Endodermal cell (in vitro differentiated cells): ENCODE results near the gene PCSK2. TPM values are rescaled to one million over a fixed set of nuclear protein-coding genes. Genes with fewer than 3 reads are reported as not detected.

Experiments used
- DNase-seq: peaks from one replicate; pipeline ENCODE4 v3.0.0-alpha.2; 2017
- H3K27ac ChIP-seq: 2 replicates; pipeline ENCODE4 v1.5.1; 2013; ENCODE audit warnings: mild to moderate bottlenecking, low read depth, low read length, moderate library complexity
- H3K27me3 ChIP-seq: 2 replicates; pipeline ENCODE4 v1.6.1; 2013; ENCODE audit warnings: mild to moderate bottlenecking, low read length, moderate library complexity; ENCODE audit not compliant: insufficient read depth, control insufficient read depth, poor library complexity, severe bottlenecking
- H3K36me3 ChIP-seq: 2 replicates; pipeline ENCODE4 v1.7.0; 2013; ENCODE audit warnings: mild to moderate bottlenecking, low read length, moderate library complexity; ENCODE audit not compliant: control insufficient read depth, insufficient read depth
- H3K4me1 ChIP-seq: one replicate; pipeline ENCODE4 v1.7.0; 2013; ENCODE audit warnings: low read length; ENCODE audit not compliant: control insufficient read depth, insufficient read depth
- H3K4me3 ChIP-seq: 2 replicates; pipeline ENCODE4 v1.5.1; 2013; ENCODE audit warnings: mild to moderate bottlenecking, low read length, moderate library complexity
- H3K9ac ChIP-seq: 2 replicates; pipeline ENCODE4 v1.6.1; 2013; ENCODE audit warnings: mild to moderate bottlenecking, low read length, moderate library complexity; ENCODE audit not compliant: poor library complexity, severe bottlenecking; ENCODE audit errors: extremely low read depth
- H3K9me3 ChIP-seq: 2 replicates; pipeline ENCODE4 v1.6.1; 2013; ENCODE audit warnings: mild to moderate bottlenecking, low read length, moderate library complexity; ENCODE audit not compliant: control insufficient read depth
- H3K27ac Mint-ChIP-seq: 2 replicates; pipeline ENCODE4 v1.8.0; 2020; ENCODE audit warnings: mixed read lengths
- H3K27me3 Mint-ChIP-seq: 2 replicates; pipeline ENCODE4 v1.8.0; 2021; ENCODE audit warnings: mild to moderate bottlenecking, mixed read lengths; ENCODE audit not compliant: insufficient read depth
- H3K36me3 Mint-ChIP-seq: 2 replicates; pipeline ENCODE4 v1.8.0; 2020; ENCODE audit warnings: low read depth, mixed read lengths
- H3K4me1 Mint-ChIP-seq: 2 replicates; pipeline ENCODE4 v1.8.0; 2020; ENCODE audit warnings: mixed read lengths
- H3K4me3 Mint-ChIP-seq: 2 replicates; pipeline ENCODE4 v1.8.0; 2020; ENCODE audit warnings: mild to moderate bottlenecking, moderate library complexity, mixed read lengths
- H3K9me3 Mint-ChIP-seq: 2 replicates; pipeline ENCODE4 v1.8.0; 2020; ENCODE audit warnings: mild to moderate bottlenecking, mixed read lengths
- WGBS, 2 experiments: methylation state at CpG; one replicate each; pipeline versions ENCODE4 v1.1.5 to v1.1.7; 2013; ENCODE audit warnings: missing lambda C conversion rate in 2 of 2, mixed read lengths in 1 of 2; ENCODE audit not compliant: insufficient coverage in 1 of 2, insufficient read length in 1 of 2; 5-methylcytosine and 5-hydroxymethylcytosine counted together
- total RNA-seq, 2 donors: library from RNA; stranded (reverse); fragmentation: NEBNext Ultra II Directional in 1 of 2; extraction: Animal tissue kit (Norgen Biotek cat#: 25700) in 1 of 2; gene quantifications; 2 replicates in 1 of 2; 3 replicates in 1 of 2; pipeline ENCODE4 v1.2.1, GENCODE V29; 2021
- TF ChIP-seq, protein P1 (sequence below): fragments of 200-600 bp; sonication (generic); conservative IDR thresholded peaks from 2 replicates; pipeline ENCODE4 v1.5.0; 2021; ENCODE audit warnings: antibody characterized with exemption, mild to moderate bottlenecking

PCSK2 gene
- total RNA-seq, 2 donors from 2014 or later: 3.0 to 4.8 TPM

DNA sequence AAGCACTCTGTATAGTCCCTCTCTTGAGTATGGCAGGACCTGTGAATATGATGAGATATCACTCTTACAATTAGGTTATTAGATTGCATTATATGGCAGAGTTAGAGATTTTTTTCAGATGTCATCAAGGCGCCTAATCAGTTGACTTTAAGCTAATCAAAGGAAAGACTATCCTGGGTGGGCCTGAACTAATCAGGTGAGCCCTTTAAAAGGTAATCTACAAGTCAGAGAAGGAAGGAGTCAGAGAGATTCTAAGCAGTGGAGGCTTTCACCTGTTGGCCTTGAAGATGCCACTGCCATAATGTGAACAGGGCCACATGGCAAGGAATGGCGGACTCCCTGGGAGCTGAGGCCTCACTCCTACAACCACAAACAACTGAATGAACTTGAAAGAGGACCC is 152.8 kb downstream of the PCSK2 start:
- no peak overlapping the region for H3K27ac Mint-ChIP-seq
- no peak overlapping the region for H3K9ac ChIP-seq
- no peaks in the 10 kb centered on the region for H3K9me3 Mint-ChIP-seq
- no peak overlapping the region for H3K27ac ChIP-seq
- no peak for DNase-seq
- TF ChIP-seq, protein P1, sequence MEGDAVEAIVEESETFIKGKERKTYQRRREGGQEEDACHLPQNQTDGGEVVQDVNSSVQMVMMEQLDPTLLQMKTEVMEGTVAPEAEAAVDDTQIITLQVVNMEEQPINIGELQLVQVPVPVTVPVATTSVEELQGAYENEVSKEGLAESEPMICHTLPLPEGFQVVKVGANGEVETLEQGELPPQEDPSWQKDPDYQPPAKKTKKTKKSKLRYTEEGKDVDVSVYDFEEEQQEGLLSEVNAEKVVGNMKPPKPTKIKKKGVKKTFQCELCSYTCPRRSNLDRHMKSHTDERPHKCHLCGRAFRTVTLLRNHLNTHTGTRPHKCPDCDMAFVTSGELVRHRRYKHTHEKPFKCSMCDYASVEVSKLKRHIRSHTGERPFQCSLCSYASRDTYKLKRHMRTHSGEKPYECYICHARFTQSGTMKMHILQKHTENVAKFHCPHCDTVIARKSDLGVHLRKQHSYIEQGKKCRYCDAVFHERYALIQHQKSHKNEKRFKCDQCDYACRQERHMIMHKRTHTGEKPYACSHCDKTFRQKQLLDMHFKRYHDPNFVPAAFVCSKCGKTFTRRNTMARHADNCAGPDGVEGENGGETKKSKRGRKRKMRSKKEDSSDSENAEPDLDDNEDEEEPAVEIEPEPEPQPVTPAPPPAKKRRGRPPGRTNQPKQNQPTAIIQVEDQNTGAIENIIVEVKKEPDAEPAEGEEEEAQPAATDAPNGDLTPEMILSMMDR: no peak
- peaks cover 9% of the 10 kb centered on the region for H3K27me3 Mint-ChIP-seq
- H3K9me3 ChIP-seq: no peaks in the 10 kb centered on the region
- H3K4me3 ChIP-seq: no peak overlapping the region
- no peaks in the 10 kb centered on the region for H3K4me1 Mint-ChIP-seq
- H3K36me3 ChIP-seq: no peaks in the 10 kb centered on the region
- no peaks in the 10 kb centered on the region for H3K4me1 ChIP-seq
- peaks cover 5% of the 10 kb centered on the region for H3K27me3 ChIP-seq
- 91 to 92% methylated on average over 1 to 2 of the region's 2 CpGs for WGBS, 2 experiments
- no peaks in the 10 kb centered on the region for H3K36me3 Mint-ChIP-seq
- no peak overlapping the region for H3K4me3 Mint-ChIP-seq

DNA sequence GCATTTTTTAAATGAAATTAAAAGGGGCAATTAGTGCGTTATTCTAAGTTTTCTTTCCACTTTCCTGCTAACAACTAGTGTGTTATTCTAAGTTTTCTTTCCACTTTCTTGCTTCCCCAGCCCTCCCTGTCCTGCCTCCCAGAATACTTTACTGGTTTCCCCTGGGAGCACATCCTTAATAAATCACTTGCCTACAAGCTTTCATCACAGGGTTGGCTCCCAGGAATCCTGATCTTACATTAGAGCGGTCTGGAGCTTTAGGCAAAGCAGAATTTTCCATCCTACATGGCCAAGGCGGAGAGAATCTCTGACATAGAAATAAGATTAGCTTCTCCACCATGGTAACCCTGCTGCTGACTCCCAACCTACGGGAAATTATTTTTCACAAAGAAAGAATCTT is 154.0 kb downstream of the PCSK2 start:
- 91% methylated on average over 4 of the region's 4 CpGs; no CpG with 5 or more reads in 1 of the 2 experiments for WGBS, 2 experiments
- TF ChIP-seq, protein P1: no peak
- Mint-ChIP-seq H3K27ac (no peak overlapping the region), H3K4me3 (no peak overlapping the region), H3K27me3 (peaks cover 5% of the 10 kb centered on the region), H3K36me3 (no peaks in the 10 kb centered on the region), H3K9me3 (no peaks in the 10 kb centered on the region), H3K4me1 (no peaks in the 10 kb centered on the region)
- H3K36me3 ChIP-seq: no peaks in the 10 kb centered on the region
- no peaks in the 10 kb centered on the region for H3K4me1 ChIP-seq
- no peak overlapping the region for H3K27ac ChIP-seq
- H3K9me3 ChIP-seq: no peaks in the 10 kb centered on the region
- no peak overlapping the region for H3K9ac ChIP-seq
- no peaks in the 10 kb centered on the region for H3K27me3 ChIP-seq
- DNase-seq: no peak
- H3K4me3 ChIP-seq: no peak overlapping the region

DNA sequence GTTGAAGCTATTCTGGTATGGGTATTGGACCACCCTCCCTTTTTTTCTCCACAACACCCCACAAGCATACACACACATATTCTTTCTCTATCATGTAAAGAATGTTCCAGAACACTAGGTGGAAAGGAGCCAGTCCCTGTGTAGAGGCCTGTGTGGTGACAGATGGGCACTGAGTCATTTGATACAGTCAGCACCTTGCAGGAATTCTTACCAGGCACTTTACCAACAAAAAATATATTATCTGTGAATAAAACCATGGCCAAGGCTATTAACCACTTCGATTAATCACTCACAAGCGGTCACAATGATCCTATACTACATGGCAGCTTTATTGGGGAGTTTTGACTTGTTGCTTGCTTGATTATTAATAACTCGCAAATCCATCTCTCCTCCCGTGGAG is 154.9 kb downstream of the PCSK2 start:
- Mint-ChIP-seq H3K4me3 (no peak overlapping the region), H3K27ac (no peak overlapping the region), H3K4me1 (no peaks in the 10 kb centered on the region), H3K27me3 (peaks cover 3% of the 10 kb centered on the region), H3K9me3 (no peaks in the 10 kb centered on the region), H3K36me3 (no peaks in the 10 kb centered on the region)
- Histone ChIP-seq H3K9ac (no peak overlapping the region), H3K4me1 (no peaks in the 10 kb centered on the region), H3K4me3 (no peak overlapping the region), H3K9me3 (no peaks in the 10 kb centered on the region), H3K27ac (no peak overlapping the region), H3K36me3 (no peaks in the 10 kb centered on the region), H3K27me3 (no peaks in the 10 kb centered on the region)
- DNase-seq: no peak
- TF ChIP-seq, protein P1: no peak
- 93% methylated on average over 4 of the region's 4 CpGs; no CpG with 5 or more reads in 1 of the 2 experiments for WGBS, 2 experiments
